Body of pancreas (tissue), 4 donors: ENCODE data around the gene PSMD12. TPM values are rescaled to one million over a fixed set of nuclear protein-coding genes. Genes with fewer than 3 reads are reported as not detected.
A peak's percentile ranks its signal among the peaks of the same experiment; 100 is the strongest.

Source experiments
- ATAC-seq: fragments of 150-250 bp; one replicate; pipeline ENCODE4 v1.9.1; 2016
- DNase-seq, 4 donors: peaks; one replicate each; pipeline ENCODE4 v3.0.0-alpha.2; 2019
- H3K27ac ChIP-seq, 4 donors: fragments of 200-600 bp; sonication (generic); 1 replicate in 3 of 4; 2 replicates in 1 of 4; pipeline versions ENCODE4 v1.5.1 to v1.6.1; 2016 to 2019; ENCODE audit warnings: mild to moderate bottlenecking in 1 of 4, mixed read lengths in 1 of 4, moderate library complexity in 1 of 4
- H3K27me3 ChIP-seq, 2 donors: fragments of 200-600 bp; sonication (generic); one replicate each; pipeline ENCODE4 v1.6.0; 2016; ENCODE audit warnings: mild to moderate bottlenecking in 1 of 2
- H3K36me3 ChIP-seq, 2 donors: fragments of 200-600 bp; sonication (generic); replicated peaks in 1 of 2; 2 replicates each; pipeline ENCODE4 v1.5.1; 2016; ENCODE audit warnings: low read depth in 2 of 2; ENCODE audit not compliant: insufficient read depth in 1 of 2
- H3K4me1 ChIP-seq: fragments of 200-600 bp; sonication (generic); one replicate; pipeline ENCODE4 v1.6.0; 2016
- H3K4me3 ChIP-seq, 2 donors: fragments of 200-600 bp; sonication (generic); 1 replicate in 1 of 2; 2 replicates in 1 of 2; pipeline ENCODE4 v1.5.1; 2016 to 2019
- H3K9me3 ChIP-seq, 3 donors: fragments of 200-600 bp; sonication (generic); 1 replicate in 2 of 3; 2 replicates in 1 of 3; pipeline ENCODE4 v1.5.1; 2016
- POLR2A ChIP-seq, 3 donors: fragments of 450-650 bp; IDR thresholded peaks; one replicate each; pipeline ENCODE4 v1.6.1; 2016; ENCODE audit warnings: antibody characterized with exemption in 3 of 3, mild to moderate bottlenecking in 2 of 3
- WGBS, 2 donors: methylation state at CpG; one replicate each; pipeline ENCODE4 v1.1.5; 2017; 5-methylcytosine and 5-hydroxymethylcytosine counted together
- intact Hi-C: fragments of 100-400 bp; cut with DNase I; formaldehyde crosslinking; loops from one replicate; pipeline ENCODE4 v1.15.1; 2023
- total RNA-seq, 2 donors: library from RNA; depleted of rRNA; stranded (reverse); fragments of >200 nt; gene quantifications; one replicate each; pipeline ENCODE4 v1.1.0, GENCODE V29; 2016
- TF ChIP-seq, protein P1 (sequence below), 7 experiments: fragments of 450-650 bp in 4 of 7; fragments of 200-600 bp in 3 of 7; sonication (generic) in 3 of 7; IDR thresholded peaks; one replicate each; pipeline ENCODE4 v1.5.1; 2016 to 2019; ENCODE audit warnings: antibody characterized with exemption in 7 of 7

PSMD12 gene
- total RNA-seq, 2 donors from 2014 or later: 12.2 to 14.0 TPM

DNA sequence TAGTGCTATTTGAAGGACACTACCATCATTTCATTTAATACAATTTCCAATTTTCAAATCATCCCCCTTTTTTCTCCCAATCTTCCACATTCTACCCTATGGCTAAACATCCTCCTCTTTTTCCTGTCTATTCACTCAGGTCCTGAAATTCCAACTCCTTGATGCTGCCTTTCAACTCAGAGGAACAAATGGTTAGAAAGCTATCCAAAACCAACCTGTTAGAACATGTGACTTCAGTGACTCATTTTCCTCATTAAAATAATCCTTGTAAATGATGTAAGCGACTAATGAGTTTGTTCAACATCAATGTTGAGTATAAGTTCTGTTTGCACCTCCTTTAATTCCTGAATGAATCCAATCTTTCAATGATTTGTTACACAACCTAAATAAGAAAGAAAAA is 5.5 kb downstream of the PSMD12 start:
- no peak overlapping the region for H3K27ac ChIP-seq
- no peaks in the 10 kb centered on the region for H3K9me3 ChIP-seq
- no peak for ATAC-seq
- intact Hi-C loops: no loop called here
- peaks cover 0 to 2% of the 10 kb centered on the region in 2 donors for H3K36me3 ChIP-seq
- no peak overlapping the region for H3K4me3 ChIP-seq
- no peak for DNase-seq
- no peak for TF ChIP-seq POLR2A (IDR thresholded peaks at IDR 0.05)
- TF ChIP-seq, protein P1, sequence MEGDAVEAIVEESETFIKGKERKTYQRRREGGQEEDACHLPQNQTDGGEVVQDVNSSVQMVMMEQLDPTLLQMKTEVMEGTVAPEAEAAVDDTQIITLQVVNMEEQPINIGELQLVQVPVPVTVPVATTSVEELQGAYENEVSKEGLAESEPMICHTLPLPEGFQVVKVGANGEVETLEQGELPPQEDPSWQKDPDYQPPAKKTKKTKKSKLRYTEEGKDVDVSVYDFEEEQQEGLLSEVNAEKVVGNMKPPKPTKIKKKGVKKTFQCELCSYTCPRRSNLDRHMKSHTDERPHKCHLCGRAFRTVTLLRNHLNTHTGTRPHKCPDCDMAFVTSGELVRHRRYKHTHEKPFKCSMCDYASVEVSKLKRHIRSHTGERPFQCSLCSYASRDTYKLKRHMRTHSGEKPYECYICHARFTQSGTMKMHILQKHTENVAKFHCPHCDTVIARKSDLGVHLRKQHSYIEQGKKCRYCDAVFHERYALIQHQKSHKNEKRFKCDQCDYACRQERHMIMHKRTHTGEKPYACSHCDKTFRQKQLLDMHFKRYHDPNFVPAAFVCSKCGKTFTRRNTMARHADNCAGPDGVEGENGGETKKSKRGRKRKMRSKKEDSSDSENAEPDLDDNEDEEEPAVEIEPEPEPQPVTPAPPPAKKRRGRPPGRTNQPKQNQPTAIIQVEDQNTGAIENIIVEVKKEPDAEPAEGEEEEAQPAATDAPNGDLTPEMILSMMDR (IDR thresholded peaks at IDR 0.05): no peak
- no peaks in the 10 kb centered on the region for H3K27me3 ChIP-seq
- WGBS, 2 donors: 88% methylated on average over 1 of the region's 1 CpG
- peaks cover 70% of the 10 kb centered on the region for H3K4me1 ChIP-seq

DNA sequence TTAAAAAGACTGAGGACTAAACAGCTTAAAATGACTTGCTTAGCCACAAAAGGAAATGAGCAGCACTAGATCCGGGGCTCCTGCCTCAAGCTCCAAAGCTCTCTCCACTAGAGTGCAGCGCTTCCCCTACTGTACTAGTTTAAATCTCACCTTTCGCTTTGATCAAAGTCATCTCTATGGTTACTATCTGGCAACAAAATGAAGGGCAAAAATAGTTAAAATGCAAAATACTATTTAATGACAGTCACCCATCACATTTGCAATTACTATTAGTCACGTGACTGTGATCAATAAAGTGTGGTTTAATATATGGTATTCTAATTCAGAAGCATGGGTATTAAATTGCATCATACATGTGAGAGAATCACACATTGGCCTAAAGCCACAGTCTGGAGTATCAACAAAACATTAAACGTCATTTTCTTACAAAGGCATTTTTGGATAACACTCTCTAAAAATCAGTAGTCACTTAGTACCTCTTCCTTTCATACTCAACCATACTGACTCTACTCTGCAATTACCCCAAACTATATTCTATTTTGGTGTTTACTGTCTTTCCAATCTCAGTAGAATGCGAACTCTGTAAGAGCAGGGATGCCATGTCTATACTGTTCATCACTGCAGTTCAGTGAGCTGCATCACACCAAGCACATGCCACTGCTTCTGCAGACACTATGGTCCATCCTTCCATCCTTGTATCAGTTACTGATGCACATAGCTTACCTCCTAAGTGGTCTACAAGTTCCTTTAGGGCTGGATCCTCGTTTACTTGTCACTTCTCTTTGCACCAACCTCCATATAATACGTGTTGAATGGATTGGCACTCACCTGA is 6.2 kb downstream of the PSMD12 start:
- H3K4me1 ChIP-seq: peaks cover 67% of the 10 kb centered on the region
- DNase-seq: no peak
- intact Hi-C loops: no loop called here

DNA sequence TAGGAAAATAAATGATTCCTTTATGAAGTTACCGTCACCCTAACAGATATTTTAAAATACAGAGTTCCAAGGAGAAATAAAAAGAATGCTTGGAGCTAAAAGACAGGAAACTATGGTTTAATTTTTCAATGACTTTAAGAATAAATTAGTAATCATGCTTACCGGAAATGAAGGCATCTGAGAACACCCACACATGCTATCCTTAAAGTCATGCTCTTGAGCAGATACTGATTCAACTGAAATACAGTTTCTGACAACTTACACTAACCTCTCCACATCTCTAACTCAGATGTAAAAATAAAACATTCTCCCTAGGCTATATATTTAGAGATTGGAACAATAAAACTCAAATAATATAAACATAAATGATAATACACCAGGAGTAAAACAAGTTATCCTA is 7.8 kb downstream of the PSMD12 start:
- TF ChIP-seq, protein P1 (IDR thresholded peaks at IDR 0.05): no peak
- TF ChIP-seq POLR2A (IDR thresholded peaks at IDR 0.05): no peak
- DNase-seq (no peak), ATAC-seq (no peak)
- no peak overlapping the region for H3K4me3 ChIP-seq
- intact Hi-C loops: no loop called here
- no peak overlapping the region for H3K27ac ChIP-seq
- no peaks in the 10 kb centered on the region for H3K9me3 ChIP-seq
- WGBS, 2 donors: 65 to 73% methylated on average over 2 of the region's 2 CpGs
- peaks cover 0 to 8% of the 10 kb centered on the region in 2 donors for H3K36me3 ChIP-seq
- H3K27me3 ChIP-seq: no peaks in the 10 kb centered on the region
- peaks cover 53% of the 10 kb centered on the region for H3K4me1 ChIP-seq

More for the DNA sequence above, 6.2 kb downstream of the PSMD12 start:
- H3K9me3 ChIP-seq: no peaks in the 10 kb centered on the region
- WGBS, 2 donors: 39 to 46% methylated on average over 8 of the region's 8 CpGs
- H3K4me3 ChIP-seq: no peak overlapping the region
- H3K27me3 ChIP-seq: no peaks in the 10 kb centered on the region
- TF ChIP-seq, protein P1 (IDR thresholded peaks at IDR 0.05): peak in 1 of 7 experiments; percentile 22
- TF ChIP-seq POLR2A (IDR thresholded peaks at IDR 0.05): no peak
- ATAC-seq: peak; percentile 33
- H3K36me3 ChIP-seq: peaks cover 0 to 2% of the 10 kb centered on the region in 2 donors
- H3K27ac ChIP-seq: peak overlapping the region in 1 of 4 donors; percentile 6

DNA sequence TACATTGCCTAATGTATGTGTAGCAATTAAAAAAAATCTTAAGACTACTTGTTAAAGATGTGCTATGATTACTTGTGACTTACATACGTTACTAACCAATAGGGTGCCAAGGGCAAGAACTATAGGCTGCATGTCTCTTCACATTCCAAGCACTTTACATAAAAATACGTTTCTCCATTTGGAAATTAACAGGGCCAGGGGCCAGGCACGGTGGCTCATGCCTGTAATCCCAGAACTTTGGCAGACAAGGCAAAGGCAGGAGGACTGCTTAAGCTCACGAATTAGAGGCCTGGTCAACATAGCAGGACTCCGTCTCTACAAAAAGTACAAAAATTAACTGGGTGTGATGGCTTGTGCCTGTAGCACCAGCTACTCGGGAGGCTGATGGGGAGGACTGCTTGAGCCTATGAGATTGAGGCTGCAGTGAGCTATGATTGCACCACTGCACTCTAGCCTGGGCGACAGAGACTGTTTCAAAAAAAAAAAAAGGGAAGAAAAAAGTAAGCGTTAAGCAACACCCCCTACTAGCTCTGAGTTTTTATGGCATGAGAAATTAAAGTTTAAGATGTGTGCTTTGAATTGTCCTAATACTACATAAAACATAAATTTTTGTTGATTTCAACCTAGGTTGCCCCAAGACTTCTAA is 12.3 kb downstream of the PSMD12 start:
- H3K9me3 ChIP-seq: no peaks in the 10 kb centered on the region
- H3K36me3 ChIP-seq: peaks cover 12 to 17% of the 10 kb centered on the region in 2 donors
- intact Hi-C loops: no loop called here
- DNase-seq: peak in 1 of 4 donors; percentile 16
- 84 to 88% methylated on average over 8 of the region's 8 CpGs for WGBS, 2 donors
- peaks cover 10% of the 10 kb centered on the region for H3K4me1 ChIP-seq
- TF ChIP-seq, protein P1 (IDR thresholded peaks at IDR 0.05): no peak
- no peak for TF ChIP-seq POLR2A (IDR thresholded peaks at IDR 0.05)
- no peak for ATAC-seq
- no peaks in the 10 kb centered on the region for H3K27me3 ChIP-seq
- no peak overlapping the region for H3K27ac ChIP-seq
- H3K4me3 ChIP-seq: no peak overlapping the region
